DMS 273 (cell line): ENCODE data around the gene TMEM163.
A peak's percentile ranks its signal among the peaks of the same experiment; 100 is the strongest.
"Not testable (repeated sequence)": the region's sequence is repeated elsewhere in the genome, so short reads cannot be mapped to it uniquely, and the experiment has no call there.

ENCODE experiments used
- DNase-seq: peaks from one replicate; lab custom pipeline; 2025; ENCODE audit not compliant: unreplicated experiment; lab: John Stamatoyannopoulos, UW

TMEM163 gene

GRCh38 chr2:134667081-134667480 lies 51.7 kb downstream of the TMEM163 start:
- DNase-seq, result no peak

GRCh38 chr2:134665727-134666506 lies 52.9 kb downstream of the TMEM163 start:
- peak; percentile 41 for DNase-seq

- DNase-seq, result no peak
Observed at GRCh38 chr2:134663451-134664450, 55.0 kb downstream of the TMEM163 start.

- DNase-seq, result no peak
Observed at GRCh38 chr2:134662751-134663150, 56.0 kb downstream of the TMEM163 start.

- peak; percentile 22 for DNase-seq
Observed at GRCh38 chr2:134660626-134661402, 58.0 kb downstream of the TMEM163 start.

- DNase-seq, result no peak
Observed at GRCh38 chr2:134659724-134660123, 59.1 kb downstream of the TMEM163 start.

GRCh38 chr2:134657650-134658250 lies 61.0 kb downstream of the TMEM163 start:
- DNase-seq, result peak; percentile 59

- DNase-seq, result not testable (repeated sequence)
Observed at GRCh38 chr2:134656391-134656790, 62.4 kb downstream of the TMEM163 start.

- DNase-seq, result no peak
Observed at GRCh38 chr2:134648586-134648985, 70.2 kb downstream of the TMEM163 start.

- no peak for DNase-seq
Observed at GRCh38 chr2:134647607-134648256, 71.1 kb downstream of the TMEM163 start.

GRCh38 chr2:134642938-134643337 lies 75.9 kb downstream of the TMEM163 start:
- DNase-seq, result no peak

- no peak for DNase-seq
Observed at GRCh38 chr2:134640494-134640893, 78.3 kb downstream of the TMEM163 start.

- DNase-seq, result no peak
Observed at GRCh38 chr2:134639265-134639664, 79.5 kb downstream of the TMEM163 start.

- DNase-seq, result no peak
Observed at GRCh38 chr2:134636714-134637113, 82.1 kb downstream of the TMEM163 start.

GRCh38 chr2:134634054-134634753 lies 84.6 kb downstream of the TMEM163 start:
- no peak for DNase-seq

GRCh38 chr2:134630504-134631159 lies 88.2 kb downstream of the TMEM163 start:
- DNase-seq, result no peak

- no peak for DNase-seq
Observed at GRCh38 chr2:134628453-134628852, 90.3 kb downstream of the TMEM163 start.

- DNase-seq, result no peak
Observed at GRCh38 chr2:134626781-134627180, 92.0 kb downstream of the TMEM163 start.

- no peak for DNase-seq
Observed at GRCh38 chr2:134625311-134625710, 93.5 kb downstream of the TMEM163 start.
